Thoracic aorta (tissue), 2 donors: Measurements from ENCODE around the gene INPP4B. TPM values are rescaled to one million over a fixed set of nuclear protein-coding genes. Genes with fewer than 3 reads are reported as not detected.

ENCODE experiments used
- ATAC-seq: fragments of 150-250 bp; one replicate; pipeline ENCODE4 v1.8.0; 2017; ENCODE audit warnings: low read depth; ENCODE audit not compliant: insufficient number of reproducible peaks, low FRiP score
- DNase-seq: peaks from one replicate; pipeline ENCODE4 v3.0.0-alpha.2; 2020; ENCODE audit warnings: low spot score
- H3K27ac ChIP-seq, 2 donors: fragments of 200-600 bp; sonication (generic); 1 replicate in 1 of 2; 2 replicates in 1 of 2; pipeline ENCODE4 v1.5.1; 2016; ENCODE audit warnings: mild to moderate bottlenecking in 2 of 2, moderate library complexity in 2 of 2
- H3K27me3 ChIP-seq: fragments of 200-600 bp; sonication (generic); replicated peaks from 2 replicates; pipeline ENCODE4 v1.6.0; 2016; ENCODE audit warnings: mild to moderate bottlenecking; ENCODE audit not compliant: insufficient read depth
- H3K36me3 ChIP-seq: fragments of 200-600 bp; sonication (generic); one replicate; pipeline ENCODE4 v1.5.1; 2016
- H3K4me1 ChIP-seq, 2 donors: fragments of 200-600 bp; sonication (generic); 1 replicate in 1 of 2; 2 replicates in 1 of 2; pipeline versions ENCODE4 v1.5.1 to v1.6.0; 2016; ENCODE audit warnings: low read depth in 2 of 2, mild to moderate bottlenecking in 1 of 2; ENCODE audit not compliant: control insufficient read depth in 1 of 2
- H3K4me3 ChIP-seq: fragments of 200-600 bp; sonication (generic); 2 replicates; pipeline ENCODE4 v1.5.1; 2016; ENCODE audit warnings: mild to moderate bottlenecking
- H3K9me3 ChIP-seq: fragments of 200-600 bp; sonication (generic); 2 replicates; pipeline ENCODE4 v1.5.1; 2016
- total RNA-seq, 2 donors: library from RNA; depleted of rRNA; stranded (reverse); fragments of >200 nt; gene quantifications; one replicate each; pipeline versions ENCODE4 v1.1.0 to v1.2.3, GENCODE V29; 2016
- TF ChIP-seq, protein P1 (sequence below): fragments of 200-600 bp; sonication (generic); IDR thresholded peaks from one replicate; pipeline ENCODE4 v1.5.1; 2019; ENCODE audit warnings: antibody characterized with exemption

Gene INPP4B
- total RNA-seq, 2 donors from 2014 or later = 21.1 to 30.4 TPM

DNA sequence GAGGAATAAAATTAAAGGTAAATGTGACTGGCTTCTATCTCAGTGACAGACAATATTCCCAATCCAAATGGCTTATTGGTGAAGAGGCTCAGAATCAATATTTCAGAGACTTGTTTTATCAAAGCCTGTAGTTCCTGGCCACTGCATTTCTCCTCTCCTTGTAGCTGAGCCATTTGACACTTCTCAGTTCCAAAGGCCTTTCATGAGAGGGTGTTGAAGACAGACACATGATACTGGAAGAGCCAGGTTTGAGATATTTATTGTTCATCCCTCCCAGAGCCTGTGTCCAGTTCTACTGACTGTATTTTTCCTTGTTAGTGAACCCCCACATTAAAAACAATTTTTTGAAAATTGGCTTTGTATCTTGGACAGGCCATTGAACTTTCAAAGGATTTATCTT, 12.9 kb upstream of the INPP4B start:
- no peak for ATAC-seq

DNA sequence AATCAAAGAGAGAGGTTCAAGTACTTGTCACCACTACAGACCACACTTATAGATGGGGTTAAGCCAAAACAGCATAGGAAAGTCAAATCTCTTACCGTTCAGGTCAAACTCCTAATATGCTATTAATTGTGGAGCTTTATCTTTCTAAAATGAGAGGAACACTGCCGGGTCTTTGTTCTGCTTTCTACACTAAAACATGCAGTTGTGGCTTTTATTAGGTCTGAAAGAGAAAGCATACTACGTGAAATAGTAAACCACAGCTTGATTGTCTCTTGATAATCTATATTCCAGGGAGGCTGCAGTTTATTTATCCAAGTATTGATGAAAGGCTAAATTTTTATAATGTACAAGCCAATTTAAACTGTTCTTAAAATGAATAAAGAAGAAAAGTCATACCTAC, 12.3 kb upstream of the INPP4B start:
- no peaks in the 10 kb centered on the region for H3K36me3 ChIP-seq
- no peak overlapping the region for H3K27ac ChIP-seq
- no peak overlapping the region for H3K4me3 ChIP-seq
- no peaks in the 10 kb centered on the region for H3K4me1 ChIP-seq
- DNase-seq (no peak), ATAC-seq (no peak)
- H3K9me3 ChIP-seq = no peaks in the 10 kb centered on the region
- H3K27me3 ChIP-seq = no peaks in the 10 kb centered on the region
- TF ChIP-seq, protein P1, sequence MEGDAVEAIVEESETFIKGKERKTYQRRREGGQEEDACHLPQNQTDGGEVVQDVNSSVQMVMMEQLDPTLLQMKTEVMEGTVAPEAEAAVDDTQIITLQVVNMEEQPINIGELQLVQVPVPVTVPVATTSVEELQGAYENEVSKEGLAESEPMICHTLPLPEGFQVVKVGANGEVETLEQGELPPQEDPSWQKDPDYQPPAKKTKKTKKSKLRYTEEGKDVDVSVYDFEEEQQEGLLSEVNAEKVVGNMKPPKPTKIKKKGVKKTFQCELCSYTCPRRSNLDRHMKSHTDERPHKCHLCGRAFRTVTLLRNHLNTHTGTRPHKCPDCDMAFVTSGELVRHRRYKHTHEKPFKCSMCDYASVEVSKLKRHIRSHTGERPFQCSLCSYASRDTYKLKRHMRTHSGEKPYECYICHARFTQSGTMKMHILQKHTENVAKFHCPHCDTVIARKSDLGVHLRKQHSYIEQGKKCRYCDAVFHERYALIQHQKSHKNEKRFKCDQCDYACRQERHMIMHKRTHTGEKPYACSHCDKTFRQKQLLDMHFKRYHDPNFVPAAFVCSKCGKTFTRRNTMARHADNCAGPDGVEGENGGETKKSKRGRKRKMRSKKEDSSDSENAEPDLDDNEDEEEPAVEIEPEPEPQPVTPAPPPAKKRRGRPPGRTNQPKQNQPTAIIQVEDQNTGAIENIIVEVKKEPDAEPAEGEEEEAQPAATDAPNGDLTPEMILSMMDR = no peak

More for the DNA sequence above, 12.9 kb upstream of the INPP4B start:
- DNase-seq = no peak
- Histone ChIP-seq H3K27me3 (no peaks in the 10 kb centered on the region), H3K4me3 (no peak overlapping the region), H3K27ac (no peak overlapping the region), H3K36me3 (no peaks in the 10 kb centered on the region), H3K4me1 (no peaks in the 10 kb centered on the region), H3K9me3 (no peaks in the 10 kb centered on the region)
- TF ChIP-seq, protein P1 = no peak

DNA sequence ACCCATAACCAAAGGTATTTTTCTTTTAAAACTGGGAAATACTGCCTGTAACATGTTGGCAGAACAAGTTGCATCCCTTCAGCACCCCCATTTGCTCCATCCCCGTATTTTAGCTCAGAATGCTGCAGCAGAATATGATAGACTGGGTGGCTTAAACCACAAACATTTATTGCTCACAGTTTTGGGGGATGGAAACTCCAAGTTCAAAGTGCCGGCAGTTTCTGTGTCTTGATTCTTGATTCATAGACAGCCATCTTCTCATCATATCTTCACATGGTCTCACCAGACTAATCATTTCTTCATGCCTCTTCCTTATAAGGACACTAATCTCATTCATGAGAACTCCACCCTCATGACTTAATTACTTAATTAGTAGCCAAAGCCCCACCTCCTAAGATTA, 10.5 kb upstream of the INPP4B start:
- Histone ChIP-seq H3K27ac (no peak overlapping the region), H3K4me1 (no peaks in the 10 kb centered on the region), H3K36me3 (no peaks in the 10 kb centered on the region), H3K27me3 (no peaks in the 10 kb centered on the region), H3K9me3 (no peaks in the 10 kb centered on the region), H3K4me3 (no peak overlapping the region)
- no peak for DNase-seq
- TF ChIP-seq, protein P1 = no peak
- no peak for ATAC-seq

DNA sequence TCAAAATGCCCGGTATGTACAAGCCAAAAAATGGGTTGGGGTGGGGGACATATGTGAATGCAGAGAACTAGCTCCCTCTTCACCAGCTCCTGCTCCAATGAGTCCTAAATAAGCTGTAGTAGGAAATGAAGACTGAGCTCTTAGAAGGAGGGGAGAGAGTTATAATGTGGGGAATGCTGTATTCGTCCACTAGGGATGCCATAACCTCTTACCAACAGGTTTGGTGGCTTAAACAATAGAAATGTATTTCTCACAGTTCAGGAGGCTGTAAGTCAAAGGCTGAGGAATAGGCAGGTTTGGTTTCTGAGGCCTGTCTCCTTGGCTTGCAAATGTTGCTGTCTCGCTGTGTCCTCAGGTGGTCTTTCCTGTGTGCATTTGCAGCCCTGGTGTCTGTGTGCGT, 4.4 kb upstream of the INPP4B start:
- Histone ChIP-seq H3K27me3 (no peaks in the 10 kb centered on the region), H3K36me3 (no peaks in the 10 kb centered on the region), H3K4me1 (peaks cover 0 to 6% of the 10 kb centered on the region in 2 donors), H3K27ac (no peak overlapping the region), H3K4me3 (no peak overlapping the region), H3K9me3 (no peaks in the 10 kb centered on the region)
- TF ChIP-seq, protein P1 = peak; percentile 31
- DNase-seq = no peak
- no peak for ATAC-seq

DNA sequence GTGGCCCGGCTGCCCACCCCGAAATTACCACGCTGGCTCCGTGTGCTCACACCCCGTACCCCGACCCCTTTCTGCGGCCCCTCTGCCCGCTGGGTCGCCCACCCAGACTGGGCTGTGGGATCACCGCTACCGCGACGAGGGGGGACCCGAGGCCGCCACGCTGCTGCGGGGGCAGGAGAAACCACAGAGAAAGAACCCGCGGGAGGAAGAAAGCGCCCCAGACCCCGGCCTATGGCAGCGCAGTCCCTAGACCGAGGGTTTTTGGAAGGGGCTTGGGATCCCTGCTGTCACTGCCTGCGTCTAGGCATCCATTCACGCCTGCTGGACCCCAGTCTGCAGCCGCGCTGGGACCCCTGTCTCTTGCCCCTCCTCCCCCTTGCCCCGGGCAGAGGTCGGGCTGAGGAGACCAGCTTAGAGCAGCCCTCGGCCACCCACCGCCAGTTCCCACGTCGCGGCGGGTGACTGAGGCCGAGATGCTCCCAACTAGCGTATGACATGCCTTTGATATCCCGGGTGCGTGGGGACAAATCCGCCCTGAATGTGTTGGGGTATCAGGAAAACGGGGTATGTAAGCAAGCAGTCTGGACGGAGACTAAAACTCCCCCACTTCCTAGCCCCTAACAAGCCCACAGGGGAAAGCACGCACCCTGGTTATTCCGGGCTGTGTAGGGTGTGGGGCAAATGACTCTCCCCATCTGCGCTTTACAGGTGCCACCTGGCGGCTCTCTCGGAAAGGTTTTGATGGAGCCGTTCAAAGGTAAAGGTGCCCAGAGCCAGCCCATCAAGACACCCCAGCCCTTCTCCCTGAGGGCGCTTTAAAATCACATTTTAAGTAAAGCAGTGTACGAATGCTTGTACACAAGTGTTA, 862 bp upstream of the INPP4B start:
- H3K4me3 ChIP-seq = peak overlapping the region; percentile 88
- H3K9me3 ChIP-seq = no peaks in the 10 kb centered on the region
- H3K36me3 ChIP-seq = no peaks in the 10 kb centered on the region
- peak; percentile 24 for ATAC-seq
- peaks cover 0 to 13% of the 10 kb centered on the region in 2 donors for H3K4me1 ChIP-seq
- no peak for DNase-seq
- TF ChIP-seq, protein P1 = peak; percentile 22
- no peaks in the 10 kb centered on the region for H3K27me3 ChIP-seq
- peak overlapping the region; percentile 76 to 84 for H3K27ac ChIP-seq
